Neuronal stem cell (in vitro differentiated cells): Measurements from ENCODE around the gene SFT2D1.

Source experiments
- DNase-seq: peaks from one replicate; pipeline ENCODE4 v3.0.0-alpha.2; 2013; ENCODE audit warnings: low spot score
- H2AFZ ChIP-seq: one replicate; pipeline ENCODE4 v1.6.1; 2013; ENCODE audit warnings: mild to moderate bottlenecking, low read length, inconsistent platforms
- H2AK5ac ChIP-seq: 2 replicates; pipeline ENCODE4 v1.6.1; 2013; ENCODE audit warnings: low read depth, mild to moderate bottlenecking, inconsistent platforms, low read length, moderate library complexity, mixed read lengths
- H2BK120ac ChIP-seq: 2 replicates; pipeline ENCODE4 v1.6.1; 2013; ENCODE audit warnings: low read depth, mild to moderate bottlenecking, inconsistent platforms, low read length, moderate library complexity, mixed read lengths
- H2BK12ac ChIP-seq: one replicate; pipeline ENCODE4 v1.6.1; 2013; ENCODE audit warnings: low read length, inconsistent platforms
- H2BK15ac ChIP-seq: 2 replicates; pipeline ENCODE4 v1.6.1; 2013; ENCODE audit warnings: mild to moderate bottlenecking, low read length, inconsistent platforms, mixed read lengths
- H2BK5ac ChIP-seq: one replicate; pipeline ENCODE4 v1.6.1; 2013; ENCODE audit warnings: inconsistent platforms, mild to moderate bottlenecking, low read length, moderate library complexity
- H3K14ac ChIP-seq: one replicate; pipeline ENCODE4 v1.6.1; 2013; ENCODE audit warnings: low read length, inconsistent platforms
- H3K18ac ChIP-seq: 2 replicates; pipeline ENCODE4 v1.6.1; 2013; ENCODE audit warnings: low read length, inconsistent platforms
- H3K23ac ChIP-seq: 2 replicates; pipeline ENCODE4 v1.6.1; 2013; ENCODE audit warnings: low read depth, mild to moderate bottlenecking, mixed read lengths, low read length, inconsistent platforms; ENCODE audit not compliant: poor library complexity
- H3K27ac ChIP-seq: replicated peaks from 3 replicates; pipeline ENCODE4 v1.5.1; 2013; ENCODE audit warnings: low read length, inconsistent platforms
- H3K27me3 ChIP-seq, 3 experiments: 2 replicates each; pipeline ENCODE4 v1.6.1; 2013; ENCODE audit warnings: low read length in 3 of 3, mild to moderate bottlenecking in 2 of 3, inconsistent platforms in 1 of 3, low read depth in 1 of 3, mixed read lengths in 1 of 3, moderate library complexity in 1 of 3; ENCODE audit not compliant: control insufficient read depth in 3 of 3, insufficient read depth in 3 of 3
- H3K36me3 ChIP-seq, 2 donors: replicated peaks in 1 of 2; 2 replicates each; pipeline ENCODE4 v1.6.1; 2013; ENCODE audit warnings: low read length in 2 of 2; ENCODE audit not compliant: control insufficient read depth in 2 of 2, insufficient read depth in 2 of 2
- H3K4ac ChIP-seq: 2 replicates; pipeline ENCODE4 v1.6.1; 2013; ENCODE audit warnings: inconsistent platforms, mild to moderate bottlenecking, low read length, moderate library complexity
- H3K4me1 ChIP-seq, 2 donors: 1 replicate in 1 of 2; 2 replicates in 1 of 2; pipeline ENCODE4 v1.6.1; 2013; ENCODE audit warnings: low read length in 2 of 2, low read depth in 1 of 2; ENCODE audit not compliant: control insufficient read depth in 2 of 2, insufficient read depth in 1 of 2
- H3K4me2 ChIP-seq: one replicate; pipeline ENCODE4 v1.6.1; 2013; ENCODE audit warnings: mild to moderate bottlenecking, low read length, inconsistent platforms; ENCODE audit not compliant: insufficient read depth, poor library complexity, severe bottlenecking
- H3K4me3 ChIP-seq, 2 donors: 2 replicates each; pipeline ENCODE4 v1.5.1; 2013; ENCODE audit warnings: low read length in 2 of 2, mild to moderate bottlenecking in 2 of 2, inconsistent platforms in 1 of 2, moderate library complexity in 1 of 2
- H3K79me1 ChIP-seq: one replicate; pipeline ENCODE4 v1.6.1; 2013; ENCODE audit warnings: low read depth, mild to moderate bottlenecking, inconsistent platforms, low read length, moderate library complexity
- H3K9ac ChIP-seq: one replicate; pipeline ENCODE4 v1.6.1; 2013; ENCODE audit warnings: mild to moderate bottlenecking, low read depth, low read length, inconsistent platforms; ENCODE audit not compliant: poor library complexity
- H3K9me3 ChIP-seq, 2 donors: replicated peaks in 1 of 2; 2 replicates each; pipeline versions ENCODE3 to v1.6.1; 2013; ENCODE audit warnings: low read length in 2 of 2, mild to moderate bottlenecking in 2 of 2, inconsistent platforms in 1 of 2, low read depth in 1 of 2, mixed read lengths in 1 of 2, moderate library complexity in 1 of 2; ENCODE audit not compliant: control insufficient read depth in 2 of 2, insufficient read depth in 1 of 2
- H4K8ac ChIP-seq: one replicate; pipeline ENCODE4 v1.6.1; 2013; ENCODE audit warnings: low read depth, mild to moderate bottlenecking, inconsistent platforms, low read length, moderate library complexity
- H4K91ac ChIP-seq: one replicate; pipeline ENCODE4 v1.6.1; 2013; ENCODE audit warnings: low read length, low read depth, mild to moderate bottlenecking, inconsistent platforms; ENCODE audit not compliant: poor library complexity
- WGBS, 2 donors: extraction: QIAGEN DNeasy Blood & Tissue Kit; methylation state at CpG; one replicate each; pipeline ENCODE4 v1.1.7; 2013; ENCODE audit warnings: missing lambda C conversion rate in 2 of 2, mixed read lengths in 1 of 2; ENCODE audit not compliant: insufficient read length in 2 of 2, insufficient replicate concordance in 1 of 2; ENCODE audit errors: extremely low coverage in 2 of 2; 5-methylcytosine and 5-hydroxymethylcytosine counted together

SFT2D1 gene

GRCh38 chr6:166271376-166271765, 71.0 kb downstream of the SFT2D1 start:
- Histone ChIP-seq H3K4me2 (no peak overlapping the region), H3K18ac (peak overlapping the region; percentile 83), H3K36me3 (no peaks in the 10 kb centered on the region), H3K27ac (no peak overlapping the region), H4K8ac (no peak overlapping the region), H2BK120ac (no peak overlapping the region), H2AFZ (no peak overlapping the region), H2AK5ac (peak overlapping the region; percentile 56), H3K4ac (no peak overlapping the region), H3K23ac (peak overlapping the region; percentile 34), H4K91ac (no peak overlapping the region), H3K4me1 (no peaks in the 10 kb centered on the region), H2BK5ac (no peak overlapping the region), H2BK15ac (no peak overlapping the region), H3K9ac (no peak overlapping the region), H3K14ac (peak overlapping the region; percentile 82), H3K4me3 (no peak overlapping the region), H3K9me3 (no peaks in the 10 kb centered on the region), H3K79me1 (no peaks in the 10 kb centered on the region), H2BK12ac (no peak overlapping the region), H3K27me3 (peaks cover 0 to 57% (median 0%) of the 10 kb centered on the region in 3 experiments)
- DNase-seq: no peak
- WGBS, 2 donors: no CpG with 5 or more reads among the region's 9 CpGs

GRCh38 chr6:166270706-166271375, 71.5 kb downstream of the SFT2D1 start:
- Histone ChIP-seq H3K4ac (no peak overlapping the region), H3K36me3 (no peaks in the 10 kb centered on the region), H3K9me3 (no peaks in the 10 kb centered on the region), H2AK5ac (no peak overlapping the region), H3K27ac (no peak overlapping the region), H2BK15ac (no peak overlapping the region), H4K8ac (no peak overlapping the region), H4K91ac (no peak overlapping the region), H2BK120ac (no peak overlapping the region), H3K4me1 (no peaks in the 10 kb centered on the region), H3K18ac (no peak overlapping the region), H3K79me1 (no peaks in the 10 kb centered on the region), H2BK5ac (no peak overlapping the region), H3K23ac (peak overlapping the region; percentile 34), H2AFZ (no peak overlapping the region), H3K14ac (no peak overlapping the region), H3K4me2 (no peak overlapping the region), H3K4me3 (no peak overlapping the region), H3K9ac (no peak overlapping the region), H2BK12ac (no peak overlapping the region), H3K27me3 (peaks cover 0 to 60% (median 0%) of the 10 kb centered on the region in 3 experiments)
- no CpG with 5 or more reads among the region's 10 CpGs for WGBS, 2 donors
- no peak for DNase-seq
